ENCODE data around the gene HCN2. TPM values are rescaled to one million over a fixed set of nuclear protein-coding genes. Genes with fewer than 3 reads are reported as not detected.

The HCN2 gene
- total and polyA plus RNA-seq, 10 of the 15 experiments (the other 5 are each of a cell fraction or from before 2014, with no cell fraction given) = 0.01 to 0.54 (median 0.08) TPM; not detected in 4

DNA sequence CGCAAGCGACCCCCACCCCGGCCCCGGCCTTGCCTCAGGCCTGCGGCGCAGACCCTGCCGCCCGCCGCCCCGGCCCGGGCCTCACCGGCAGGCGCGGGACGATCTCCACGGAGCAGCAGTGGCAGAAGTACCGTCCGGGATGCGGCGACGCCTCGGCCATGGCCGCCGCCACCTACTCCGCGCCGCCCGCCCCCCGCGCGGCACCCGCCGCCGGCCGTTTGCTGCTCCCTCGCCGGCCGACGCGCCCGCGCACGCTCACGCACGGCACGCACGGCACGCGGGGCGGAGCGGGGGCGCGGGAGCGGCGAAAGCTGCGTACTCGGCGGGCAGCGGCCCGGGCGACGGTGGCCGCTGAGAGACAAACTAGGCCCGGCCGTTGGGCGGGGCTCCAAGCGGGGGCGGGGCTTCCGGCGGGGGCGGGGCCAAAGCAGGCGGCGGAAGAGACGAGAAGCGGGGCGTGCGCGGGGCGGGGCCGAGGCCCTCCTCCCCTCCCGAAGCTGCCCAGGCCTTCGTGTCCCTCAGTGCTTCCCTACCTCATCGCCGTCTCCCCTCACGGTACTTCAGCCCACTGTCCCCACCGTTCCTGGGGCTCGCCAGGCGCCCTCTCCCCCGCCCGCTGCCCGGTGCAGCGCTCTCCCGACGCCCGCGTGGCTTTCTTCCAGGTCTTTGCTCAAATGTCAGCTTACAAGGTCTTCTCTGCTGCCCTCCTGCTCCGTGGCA is 73.4 kb downstream of the HCN2 start, which contains the start of gene RNF126 (continued):
- TF ChIP-seq, protein P1, sequence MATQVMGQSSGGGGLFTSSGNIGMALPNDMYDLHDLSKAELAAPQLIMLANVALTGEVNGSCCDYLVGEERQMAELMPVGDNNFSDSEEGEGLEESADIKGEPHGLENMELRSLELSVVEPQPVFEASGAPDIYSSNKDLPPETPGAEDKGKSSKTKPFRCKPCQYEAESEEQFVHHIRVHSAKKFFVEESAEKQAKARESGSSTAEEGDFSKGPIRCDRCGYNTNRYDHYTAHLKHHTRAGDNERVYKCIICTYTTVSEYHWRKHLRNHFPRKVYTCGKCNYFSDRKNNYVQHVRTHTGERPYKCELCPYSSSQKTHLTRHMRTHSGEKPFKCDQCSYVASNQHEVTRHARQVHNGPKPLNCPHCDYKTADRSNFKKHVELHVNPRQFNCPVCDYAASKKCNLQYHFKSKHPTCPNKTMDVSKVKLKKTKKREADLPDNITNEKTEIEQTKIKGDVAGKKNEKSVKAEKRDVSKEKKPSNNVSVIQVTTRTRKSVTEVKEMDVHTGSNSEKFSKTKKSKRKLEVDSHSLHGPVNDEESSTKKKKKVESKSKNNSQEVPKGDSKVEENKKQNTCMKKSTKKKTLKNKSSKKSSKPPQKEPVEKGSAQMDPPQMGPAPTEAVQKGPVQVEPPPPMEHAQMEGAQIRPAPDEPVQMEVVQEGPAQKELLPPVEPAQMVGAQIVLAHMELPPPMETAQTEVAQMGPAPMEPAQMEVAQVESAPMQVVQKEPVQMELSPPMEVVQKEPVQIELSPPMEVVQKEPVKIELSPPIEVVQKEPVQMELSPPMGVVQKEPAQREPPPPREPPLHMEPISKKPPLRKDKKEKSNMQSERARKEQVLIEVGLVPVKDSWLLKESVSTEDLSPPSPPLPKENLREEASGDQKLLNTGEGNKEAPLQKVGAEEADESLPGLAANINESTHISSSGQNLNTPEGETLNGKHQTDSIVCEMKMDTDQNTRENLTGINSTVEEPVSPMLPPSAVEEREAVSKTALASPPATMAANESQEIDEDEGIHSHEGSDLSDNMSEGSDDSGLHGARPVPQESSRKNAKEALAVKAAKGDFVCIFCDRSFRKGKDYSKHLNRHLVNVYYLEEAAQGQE (IDR thresholded peaks at IDR 0.05; ENCODE audit: low read depth, low read length) = peak; percentile 32; the same call in 1 of the 2 replicates
- TF ChIP-seq ZNF207 (IDR thresholded peaks at IDR 0.05; ENCODE audit: borderline replicate concordance) (no peak), RB1 (IDR thresholded peaks at IDR 0.05; ENCODE audit: borderline replicate concordance) (peak; percentile 51; the same call in 1 of the 2 replicates), NBN (IDR thresholded peaks at IDR 0.05) (no peak), TCF7 (IDR thresholded peaks at IDR 0.05; ENCODE audit: borderline replicate concordance) (no peak), NFYA (IDR thresholded peaks at IDR 0.05; ENCODE audit: borderline replicate concordance, low read depth, low read length) (no peak), DPF2 (IDR thresholded peaks at IDR 0.05) (peak; percentile 35; the same call in 1 of the 2 replicates), BCL11A (IDR thresholded peaks at IDR 0.05; ENCODE audit: low read depth, low read length) (no peak), TCF12 (IDR thresholded peaks at IDR 0.05; ENCODE audit: low read depth, low read length) (peak; percentile 31; the same call in 1 of the 2 replicates)
- TF ChIP-seq, protein P2, sequence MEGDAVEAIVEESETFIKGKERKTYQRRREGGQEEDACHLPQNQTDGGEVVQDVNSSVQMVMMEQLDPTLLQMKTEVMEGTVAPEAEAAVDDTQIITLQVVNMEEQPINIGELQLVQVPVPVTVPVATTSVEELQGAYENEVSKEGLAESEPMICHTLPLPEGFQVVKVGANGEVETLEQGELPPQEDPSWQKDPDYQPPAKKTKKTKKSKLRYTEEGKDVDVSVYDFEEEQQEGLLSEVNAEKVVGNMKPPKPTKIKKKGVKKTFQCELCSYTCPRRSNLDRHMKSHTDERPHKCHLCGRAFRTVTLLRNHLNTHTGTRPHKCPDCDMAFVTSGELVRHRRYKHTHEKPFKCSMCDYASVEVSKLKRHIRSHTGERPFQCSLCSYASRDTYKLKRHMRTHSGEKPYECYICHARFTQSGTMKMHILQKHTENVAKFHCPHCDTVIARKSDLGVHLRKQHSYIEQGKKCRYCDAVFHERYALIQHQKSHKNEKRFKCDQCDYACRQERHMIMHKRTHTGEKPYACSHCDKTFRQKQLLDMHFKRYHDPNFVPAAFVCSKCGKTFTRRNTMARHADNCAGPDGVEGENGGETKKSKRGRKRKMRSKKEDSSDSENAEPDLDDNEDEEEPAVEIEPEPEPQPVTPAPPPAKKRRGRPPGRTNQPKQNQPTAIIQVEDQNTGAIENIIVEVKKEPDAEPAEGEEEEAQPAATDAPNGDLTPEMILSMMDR (IDR thresholded peaks at IDR 0.05 in 2 of 3, conservative IDR thresholded peaks at IDR 0.05 in 1 of 3; ENCODE audit: control insufficient read depth in 2 of 3, extremely low read depth in 1 of 3, insufficient read depth in 1 of 3, low read depth in 3 of 3, low read length in 3 of 3) = no peak
- TF ChIP-seq, protein P3, sequence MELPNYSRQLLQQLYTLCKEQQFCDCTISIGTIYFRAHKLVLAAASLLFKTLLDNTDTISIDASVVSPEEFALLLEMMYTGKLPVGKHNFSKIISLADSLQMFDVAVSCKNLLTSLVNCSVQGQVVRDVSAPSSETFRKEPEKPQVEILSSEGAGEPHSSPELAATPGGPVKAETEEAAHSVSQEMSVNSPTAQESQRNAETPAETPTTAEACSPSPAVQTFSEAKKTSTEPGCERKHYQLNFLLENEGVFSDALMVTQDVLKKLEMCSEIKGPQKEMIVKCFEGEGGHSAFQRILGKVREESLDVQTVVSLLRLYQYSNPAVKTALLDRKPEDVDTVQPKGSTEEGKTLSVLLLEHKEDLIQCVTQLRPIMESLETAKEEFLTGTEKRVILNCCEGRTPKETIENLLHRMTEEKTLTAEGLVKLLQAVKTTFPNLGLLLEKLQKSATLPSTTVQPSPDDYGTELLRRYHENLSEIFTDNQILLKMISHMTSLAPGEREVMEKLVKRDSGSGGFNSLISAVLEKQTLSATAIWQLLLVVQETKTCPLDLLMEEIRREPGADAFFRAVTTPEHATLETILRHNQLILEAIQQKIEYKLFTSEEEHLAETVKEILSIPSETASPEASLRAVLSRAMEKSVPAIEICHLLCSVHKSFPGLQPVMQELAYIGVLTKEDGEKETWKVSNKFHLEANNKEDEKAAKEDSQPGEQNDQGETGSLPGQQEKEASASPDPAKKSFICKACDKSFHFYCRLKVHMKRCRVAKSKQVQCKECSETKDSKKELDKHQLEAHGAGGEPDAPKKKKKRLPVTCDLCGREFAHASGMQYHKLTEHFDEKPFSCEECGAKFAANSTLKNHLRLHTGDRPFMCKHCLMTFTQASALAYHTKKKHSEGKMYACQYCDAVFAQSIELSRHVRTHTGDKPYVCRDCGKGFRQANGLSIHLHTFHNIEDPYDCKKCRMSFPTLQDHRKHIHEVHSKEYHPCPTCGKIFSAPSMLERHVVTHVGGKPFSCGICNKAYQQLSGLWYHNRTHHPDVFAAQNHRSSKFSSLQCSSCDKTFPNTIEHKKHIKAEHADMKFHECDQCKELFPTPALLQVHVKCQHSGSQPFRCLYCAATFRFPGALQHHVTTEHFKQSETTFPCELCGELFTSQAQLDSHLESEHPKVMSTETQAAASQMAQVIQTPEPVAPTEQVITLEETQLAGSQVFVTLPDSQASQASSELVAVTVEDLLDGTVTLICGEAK (IDR thresholded peaks at IDR 0.05; ENCODE audit: borderline replicate concordance) = no peak
- TF ChIP-seq, protein P4, sequence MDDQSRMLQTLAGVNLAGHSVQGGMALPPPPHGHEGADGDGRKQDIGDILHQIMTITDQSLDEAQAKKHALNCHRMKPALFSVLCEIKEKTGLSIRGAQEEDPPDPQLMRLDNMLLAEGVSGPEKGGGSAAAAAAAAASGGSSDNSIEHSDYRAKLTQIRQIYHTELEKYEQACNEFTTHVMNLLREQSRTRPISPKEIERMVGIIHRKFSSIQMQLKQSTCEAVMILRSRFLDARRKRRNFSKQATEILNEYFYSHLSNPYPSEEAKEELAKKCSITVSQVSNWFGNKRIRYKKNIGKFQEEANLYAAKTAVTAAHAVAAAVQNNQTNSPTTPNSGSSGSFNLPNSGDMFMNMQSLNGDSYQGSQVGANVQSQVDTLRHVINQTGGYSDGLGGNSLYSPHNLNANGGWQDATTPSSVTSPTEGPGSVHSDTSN (IDR thresholded peaks at IDR 0.05; ENCODE audit: insufficient replicate concordance, low read depth, low read length) = no peak
- TF ChIP-seq, protein P5, sequence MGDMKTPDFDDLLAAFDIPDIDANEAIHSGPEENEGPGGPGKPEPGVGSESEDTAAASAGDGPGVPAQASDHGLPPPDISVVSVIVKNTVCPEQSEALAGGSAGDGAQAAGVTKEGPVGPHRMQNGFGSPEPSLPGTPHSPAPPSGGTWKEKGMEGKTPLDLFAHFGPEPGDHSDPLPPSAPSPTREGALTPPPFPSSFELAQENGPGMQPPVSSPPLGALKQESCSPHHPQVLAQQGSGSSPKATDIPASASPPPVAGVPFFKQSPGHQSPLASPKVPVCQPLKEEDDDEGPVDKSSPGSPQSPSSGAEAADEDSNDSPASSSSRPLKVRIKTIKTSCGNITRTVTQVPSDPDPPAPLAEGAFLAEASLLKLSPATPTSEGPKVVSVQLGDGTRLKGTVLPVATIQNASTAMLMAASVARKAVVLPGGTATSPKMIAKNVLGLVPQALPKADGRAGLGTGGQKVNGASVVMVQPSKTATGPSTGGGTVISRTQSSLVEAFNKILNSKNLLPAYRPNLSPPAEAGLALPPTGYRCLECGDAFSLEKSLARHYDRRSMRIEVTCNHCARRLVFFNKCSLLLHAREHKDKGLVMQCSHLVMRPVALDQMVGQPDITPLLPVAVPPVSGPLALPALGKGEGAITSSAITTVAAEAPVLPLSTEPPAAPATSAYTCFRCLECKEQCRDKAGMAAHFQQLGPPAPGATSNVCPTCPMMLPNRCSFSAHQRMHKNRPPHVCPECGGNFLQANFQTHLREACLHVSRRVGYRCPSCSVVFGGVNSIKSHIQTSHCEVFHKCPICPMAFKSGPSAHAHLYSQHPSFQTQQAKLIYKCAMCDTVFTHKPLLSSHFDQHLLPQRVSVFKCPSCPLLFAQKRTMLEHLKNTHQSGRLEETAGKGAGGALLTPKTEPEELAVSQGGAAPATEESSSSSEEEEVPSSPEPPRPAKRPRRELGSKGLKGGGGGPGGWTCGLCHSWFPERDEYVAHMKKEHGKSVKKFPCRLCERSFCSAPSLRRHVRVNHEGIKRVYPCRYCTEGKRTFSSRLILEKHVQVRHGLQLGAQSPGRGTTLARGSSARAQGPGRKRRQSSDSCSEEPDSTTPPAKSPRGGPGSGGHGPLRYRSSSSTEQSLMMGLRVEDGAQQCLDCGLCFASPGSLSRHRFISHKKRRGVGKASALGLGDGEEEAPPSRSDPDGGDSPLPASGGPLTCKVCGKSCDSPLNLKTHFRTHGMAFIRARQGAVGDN (IDR thresholded peaks at IDR 0.05) = no peak
